Gastrocnemius medialis (tissue), 4 donors: ENCODE data around the gene DMD. TPM values are rescaled to one million over a fixed set of nuclear protein-coding genes. Genes with fewer than 3 reads are reported as not detected.

Experiments
- ATAC-seq, 2 donors: fragments of 150-250 bp; one replicate each; pipeline ENCODE4 v1.9.1; 2016
- DNase-seq, 2 donors: peaks; one replicate each; pipeline ENCODE4 v3.0.0-alpha.2; 2019
- H3K27ac ChIP-seq, 4 donors: fragments of 200-600 bp; sonication (generic); 1 replicate in 1 of 4; 2 replicates in 3 of 4; pipeline ENCODE4 v1.5.1; 2016 to 2018; ENCODE audit warnings: mild to moderate bottlenecking in 2 of 4, moderate library complexity in 1 of 4
- H3K27me3 ChIP-seq, 3 donors: fragments of 200-600 bp; sonication (generic) in 2 of 3; 1 replicate in 1 of 3; 2 replicates in 2 of 3; pipeline versions ENCODE4 v1.5.1 to v1.6.0; 2016 to 2019; ENCODE audit warnings: mild to moderate bottlenecking in 1 of 3, moderate library complexity in 1 of 3
- H3K36me3 ChIP-seq, 2 donors: fragments of 200-600 bp; sonication (generic) in 1 of 2; one replicate each; pipeline ENCODE4 v1.5.1; 2017 to 2018
- H3K4me1 ChIP-seq, 2 donors: fragments of 200-600 bp; sonication (generic) in 1 of 2; one replicate each; pipeline ENCODE4 v1.5.1; 2016 to 2017; ENCODE audit warnings: mild to moderate bottlenecking in 2 of 2
- H3K4me3 ChIP-seq, 4 donors: fragments of 200-600 bp; sonication (generic) in 3 of 4; 1 replicate in 1 of 4; 2 replicates in 3 of 4; pipeline ENCODE4 v1.5.1; 2016 to 2019; ENCODE audit warnings: mild to moderate bottlenecking in 2 of 4
- H3K9me3 ChIP-seq, 3 donors: fragments of 200-600 bp; sonication (generic) in 2 of 3; 1 replicate in 1 of 3; 2 replicates in 2 of 3; pipeline ENCODE4 v1.5.1; 2016 to 2019
- POLR2A ChIP-seq, 2 donors: fragments of 450-650 bp; IDR thresholded peaks; one replicate each; pipeline ENCODE4 v1.6.1; 2017; ENCODE audit warnings: antibody characterized with exemption in 2 of 2, mild to moderate bottlenecking in 2 of 2, moderate library complexity in 2 of 2
- in situ Hi-C, 4 donors: fragments of 200-750 bp; cut with MboI; loops; one replicate each; pipeline versions ENCODE4 v1.15.0 to v1.8.0; 2017; ENCODE audit warnings: low sequenced_read_pairs in 4 of 4
- intact Hi-C: fragments of 100-400 bp; cut with DNase I; formaldehyde crosslinking; loops from one replicate; pipeline ENCODE4 v1.15.1; 2023; ENCODE audit warnings: low total_unique reads
- total RNA-seq, 4 donors: library from RNA; depleted of rRNA; stranded (reverse); fragments of >200 nt; gene quantifications; one replicate each; pipeline versions ENCODE4 v1.1.0 to v1.2.3, GENCODE V29; 2016
- TF ChIP-seq, protein P1 (sequence below), 5 experiments: fragments of 450-650 bp in 3 of 5; fragments of 200-600 bp in 2 of 5; sonication (generic) in 2 of 5; IDR thresholded peaks in 4 of 5; conservative IDR thresholded peaks in 1 of 5; 1 replicate in 4 of 5; 2 replicates in 1 of 5; pipeline ENCODE4 v1.5.1; 2016 to 2019; ENCODE audit warnings: antibody characterized with exemption in 5 of 5, mild to moderate bottlenecking in 3 of 5, moderate library complexity in 3 of 5

Gene DMD
- total RNA-seq, 4 donors from 2014 or later = 53.5 to 201 (median 98.9) TPM

DNA sequence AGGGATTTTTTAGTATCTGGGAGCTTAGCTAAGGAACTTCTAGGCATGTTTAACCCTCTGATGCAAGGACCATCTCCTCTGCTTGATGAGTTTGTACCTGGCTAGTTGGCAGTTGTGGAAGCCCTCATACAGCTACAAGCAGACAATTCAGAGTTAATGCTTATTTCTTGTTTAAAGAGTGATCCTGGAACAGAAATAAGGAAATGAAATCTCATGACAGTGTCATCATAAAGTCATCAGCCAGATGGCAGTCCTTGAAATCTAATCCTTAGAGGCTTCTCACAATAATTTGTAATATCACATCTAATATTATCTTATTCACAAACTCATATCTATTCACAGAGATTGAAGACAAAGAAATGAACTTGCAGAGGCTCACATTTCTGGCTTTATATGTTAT lies 1557.9 kb downstream of the DMD start:
- intact Hi-C loops (no loop called here), in situ Hi-C loops (loop anchor here (10.0 to 25.0 kb wide), 4 partner anchors 439 to 619 kb away; no protein-coding TSS in a partner anchor)

DNA sequence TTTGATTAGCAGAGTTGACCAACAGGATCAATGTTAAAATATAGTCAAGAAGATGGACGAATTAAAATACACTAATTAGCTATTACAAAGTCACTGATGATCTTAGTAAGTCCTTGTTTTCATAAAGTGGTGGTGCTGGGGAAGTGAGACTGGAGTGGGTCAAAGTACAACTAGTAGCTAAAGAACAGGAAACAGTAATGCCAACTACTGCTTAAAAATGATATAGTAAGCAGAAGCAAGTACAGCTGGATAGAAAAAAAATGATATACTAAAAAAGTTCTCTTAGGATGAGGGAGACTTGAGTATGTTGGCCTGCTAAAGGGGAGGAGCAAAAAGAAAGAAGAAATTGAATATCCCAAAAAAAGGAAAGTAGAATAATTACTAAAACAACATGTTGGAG lies 1558.7 kb downstream of the DMD start:
- intact Hi-C loops = no loop called here
- Histone ChIP-seq H3K27me3 (no peaks in the 10 kb centered on the region), H3K27ac (no peak overlapping the region)

More for the DNA sequence above, 1557.9 kb downstream of the DMD start:
- Histone ChIP-seq H3K4me1 (no peaks in the 10 kb centered on the region), H3K4me3 (no peak overlapping the region), H3K9me3 (no peaks in the 10 kb centered on the region), H3K36me3 (no peaks in the 10 kb centered on the region), H3K27ac (no peak overlapping the region), H3K27me3 (no peaks in the 10 kb centered on the region)
- ATAC-seq (no peak), DNase-seq (no peak)
- no peak for TF ChIP-seq POLR2A (IDR thresholded peaks at IDR 0.05)
- TF ChIP-seq, protein P1, sequence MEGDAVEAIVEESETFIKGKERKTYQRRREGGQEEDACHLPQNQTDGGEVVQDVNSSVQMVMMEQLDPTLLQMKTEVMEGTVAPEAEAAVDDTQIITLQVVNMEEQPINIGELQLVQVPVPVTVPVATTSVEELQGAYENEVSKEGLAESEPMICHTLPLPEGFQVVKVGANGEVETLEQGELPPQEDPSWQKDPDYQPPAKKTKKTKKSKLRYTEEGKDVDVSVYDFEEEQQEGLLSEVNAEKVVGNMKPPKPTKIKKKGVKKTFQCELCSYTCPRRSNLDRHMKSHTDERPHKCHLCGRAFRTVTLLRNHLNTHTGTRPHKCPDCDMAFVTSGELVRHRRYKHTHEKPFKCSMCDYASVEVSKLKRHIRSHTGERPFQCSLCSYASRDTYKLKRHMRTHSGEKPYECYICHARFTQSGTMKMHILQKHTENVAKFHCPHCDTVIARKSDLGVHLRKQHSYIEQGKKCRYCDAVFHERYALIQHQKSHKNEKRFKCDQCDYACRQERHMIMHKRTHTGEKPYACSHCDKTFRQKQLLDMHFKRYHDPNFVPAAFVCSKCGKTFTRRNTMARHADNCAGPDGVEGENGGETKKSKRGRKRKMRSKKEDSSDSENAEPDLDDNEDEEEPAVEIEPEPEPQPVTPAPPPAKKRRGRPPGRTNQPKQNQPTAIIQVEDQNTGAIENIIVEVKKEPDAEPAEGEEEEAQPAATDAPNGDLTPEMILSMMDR (IDR thresholded peaks at IDR 0.05 in 4 of 5, conservative IDR thresholded peaks at IDR 0.05 in 1 of 5) = no peak

DNA sequence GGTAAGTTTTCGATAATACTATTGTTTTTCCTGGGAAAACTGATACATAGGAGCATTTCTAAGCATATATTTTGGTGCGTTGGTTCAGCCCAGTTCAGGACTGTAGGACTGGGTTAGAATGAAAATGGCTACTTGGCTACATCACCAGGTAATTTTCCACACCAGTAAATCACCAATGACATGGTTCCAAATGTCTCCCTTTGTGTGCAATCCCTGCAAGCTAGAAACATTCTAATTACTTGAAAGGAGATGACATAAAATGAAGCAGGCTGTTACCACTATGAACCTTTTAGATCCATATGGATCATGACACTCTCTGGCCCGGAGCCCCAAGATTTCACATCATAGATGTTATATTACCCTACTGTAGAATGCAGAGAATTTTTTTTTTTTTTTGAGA lies 1562.1 kb downstream of the DMD start:
- TF ChIP-seq, protein P1 (IDR thresholded peaks at IDR 0.05 in 4 of 5, conservative IDR thresholded peaks at IDR 0.05 in 1 of 5) = no peak
- no peak for TF ChIP-seq POLR2A (IDR thresholded peaks at IDR 0.05)
- Histone ChIP-seq H3K9me3 (no peaks in the 10 kb centered on the region), H3K4me1 (no peaks in the 10 kb centered on the region), H3K36me3 (no peaks in the 10 kb centered on the region), H3K27me3 (no peaks in the 10 kb centered on the region), H3K4me3 (no peak overlapping the region), H3K27ac (no peak overlapping the region)
- intact Hi-C loops = loop anchor here (10.0 kb wide), 1 partner anchor 64 kb away; no protein-coding TSS in a partner anchor
- in situ Hi-C loops = no loop called here
- no peak for DNase-seq
- no peak for ATAC-seq

More for the DNA sequence above, 1558.7 kb downstream of the DMD start:
- in situ Hi-C loops = loop anchor here (10.0 to 25.0 kb wide), 4 partner anchors 438 to 618 kb away; no protein-coding TSS in a partner anchor
- Histone ChIP-seq H3K9me3 (no peaks in the 10 kb centered on the region), H3K4me1 (no peaks in the 10 kb centered on the region), H3K4me3 (no peak overlapping the region), H3K36me3 (no peaks in the 10 kb centered on the region)
- DNase-seq = no peak
- ATAC-seq = no peak
- TF ChIP-seq POLR2A (IDR thresholded peaks at IDR 0.05) = no peak
- TF ChIP-seq, protein P1 (IDR thresholded peaks at IDR 0.05 in 4 of 5, conservative IDR thresholded peaks at IDR 0.05 in 1 of 5) = no peak

DNA sequence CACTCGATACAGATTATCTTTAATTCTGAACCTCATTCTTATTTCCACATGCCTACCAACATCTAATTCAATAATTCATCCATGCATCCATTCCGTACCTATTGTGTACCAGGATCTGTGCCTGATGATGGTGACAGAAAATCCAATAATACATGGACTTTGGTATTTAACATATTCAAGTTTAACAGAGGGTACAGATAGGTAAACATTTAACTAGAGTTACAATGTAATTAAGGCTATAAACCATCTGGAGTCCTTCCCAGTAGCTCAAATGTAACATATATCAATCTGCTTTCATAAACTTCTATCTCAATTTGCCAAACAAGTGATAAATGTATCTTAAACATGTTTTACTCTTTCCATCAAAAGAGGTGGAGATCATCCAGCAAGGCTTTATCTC lies 1578.0 kb downstream of the DMD start:
- intact Hi-C loops (no loop called here), in situ Hi-C loops (no loop called here)
- no peak for TF ChIP-seq POLR2A (IDR thresholded peaks at IDR 0.05)
- TF ChIP-seq, protein P1 (IDR thresholded peaks at IDR 0.05 in 4 of 5, conservative IDR thresholded peaks at IDR 0.05 in 1 of 5) = no peak
- no peaks in the 10 kb centered on the region for H3K27me3 ChIP-seq
- ATAC-seq = no peak
- H3K27ac ChIP-seq = no peak overlapping the region
- H3K4me1 ChIP-seq = no peaks in the 10 kb centered on the region
- H3K4me3 ChIP-seq = no peak overlapping the region
- DNase-seq = no peak
- H3K9me3 ChIP-seq = no peaks in the 10 kb centered on the region
- no peaks in the 10 kb centered on the region for H3K36me3 ChIP-seq

DNA sequence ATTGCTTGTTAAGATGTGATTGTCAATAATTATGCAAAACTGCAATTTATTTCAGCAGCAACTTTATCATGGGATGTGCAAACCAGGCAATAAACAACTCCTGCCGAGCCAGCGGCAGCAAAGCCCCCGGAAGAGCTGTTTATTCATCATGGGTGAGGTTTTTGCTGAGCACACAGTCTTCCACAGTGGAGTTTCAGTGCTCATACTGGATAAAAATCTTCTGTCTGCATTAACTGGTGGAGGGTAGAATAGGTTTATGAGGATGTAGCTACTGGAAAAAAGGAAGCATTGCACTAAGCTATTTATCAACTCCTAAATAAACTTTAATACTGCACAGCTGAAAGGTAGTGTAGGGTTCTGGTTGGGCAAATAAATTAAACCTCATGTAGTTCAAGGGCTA lies 1582.2 kb downstream of the DMD start:
- Histone ChIP-seq H3K4me3 (no peak overlapping the region), H3K36me3 (no peaks in the 10 kb centered on the region), H3K4me1 (no peaks in the 10 kb centered on the region), H3K27ac (no peak overlapping the region), H3K9me3 (no peaks in the 10 kb centered on the region), H3K27me3 (no peaks in the 10 kb centered on the region)
- in situ Hi-C loops (no loop called here), intact Hi-C loops (no loop called here)
- DNase-seq = no peak
- TF ChIP-seq, protein P1 (IDR thresholded peaks at IDR 0.05 in 4 of 5, conservative IDR thresholded peaks at IDR 0.05 in 1 of 5) = no peak
- TF ChIP-seq POLR2A (IDR thresholded peaks at IDR 0.05) = no peak
- no peak for ATAC-seq
